ENCODE data around the gene IL15. TPM values are rescaled to one million over a fixed set of nuclear protein-coding genes. Genes with fewer than 3 reads are reported as not detected.

IL15 gene
- total RNA-seq, 1 donor from 2014 or later, result 2.2 TPM

DNA sequence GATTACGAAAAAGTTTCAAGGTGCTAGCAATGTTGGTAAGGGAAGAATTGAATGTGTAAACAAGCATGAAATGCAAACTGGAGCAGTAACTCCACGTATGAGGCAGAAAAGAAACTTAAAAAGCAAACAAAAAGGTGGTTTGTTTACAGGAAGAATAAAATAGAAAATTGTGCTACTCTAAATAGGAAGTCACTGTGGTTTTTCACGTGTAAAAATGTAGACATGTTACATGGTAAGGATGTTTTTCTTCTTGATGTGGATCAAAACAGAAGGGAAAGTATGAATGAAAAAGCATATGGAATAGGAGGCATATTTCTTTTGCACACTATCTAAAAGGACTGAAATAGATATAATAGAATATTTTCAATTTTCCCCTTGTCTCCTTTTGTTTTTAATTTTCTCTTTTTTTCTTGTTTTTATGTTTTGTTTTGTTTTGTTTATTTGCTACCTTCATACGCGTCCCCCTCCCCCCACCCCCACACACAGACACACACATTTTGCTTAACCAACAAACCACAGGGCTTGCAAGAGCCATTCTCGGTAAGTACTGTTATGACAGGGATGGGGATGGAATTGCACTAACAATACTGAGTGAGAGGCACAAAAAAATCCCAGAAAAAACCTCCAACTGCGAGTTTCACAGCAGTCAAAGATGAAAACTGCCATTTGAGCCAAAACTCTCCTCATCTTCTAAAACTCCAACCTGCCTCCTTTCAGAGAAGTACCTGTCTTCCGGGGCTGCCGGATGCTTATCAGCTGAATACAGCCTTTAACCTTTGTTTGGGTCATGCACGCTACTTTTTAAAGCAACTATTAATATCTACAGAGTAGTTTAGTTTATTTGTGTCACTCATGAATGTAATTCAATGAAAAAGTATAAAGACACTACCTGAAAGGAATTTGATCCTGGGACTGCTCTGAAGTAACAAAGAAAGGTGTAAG lies 135.8 kb downstream of the IL15 start:
- Histone ChIP-seq H3K4me1 (no peaks in the 10 kb centered on the region), H3K36me3 (no peaks in the 10 kb centered on the region), H3K9me3 (replicated peaks) (no peaks in the 10 kb centered on the region), H3K27ac (replicated peaks) (no peak overlapping the region), H3K4me3 (no peak overlapping the region), H3K27me3 (ENCODE audit: low read depth) (no peaks in the 10 kb centered on the region)
- intact Hi-C loops (cut with micrococcal nuclease), result no loop called here
- DNase-seq, result no peak
- TF ChIP-seq, protein P1, sequence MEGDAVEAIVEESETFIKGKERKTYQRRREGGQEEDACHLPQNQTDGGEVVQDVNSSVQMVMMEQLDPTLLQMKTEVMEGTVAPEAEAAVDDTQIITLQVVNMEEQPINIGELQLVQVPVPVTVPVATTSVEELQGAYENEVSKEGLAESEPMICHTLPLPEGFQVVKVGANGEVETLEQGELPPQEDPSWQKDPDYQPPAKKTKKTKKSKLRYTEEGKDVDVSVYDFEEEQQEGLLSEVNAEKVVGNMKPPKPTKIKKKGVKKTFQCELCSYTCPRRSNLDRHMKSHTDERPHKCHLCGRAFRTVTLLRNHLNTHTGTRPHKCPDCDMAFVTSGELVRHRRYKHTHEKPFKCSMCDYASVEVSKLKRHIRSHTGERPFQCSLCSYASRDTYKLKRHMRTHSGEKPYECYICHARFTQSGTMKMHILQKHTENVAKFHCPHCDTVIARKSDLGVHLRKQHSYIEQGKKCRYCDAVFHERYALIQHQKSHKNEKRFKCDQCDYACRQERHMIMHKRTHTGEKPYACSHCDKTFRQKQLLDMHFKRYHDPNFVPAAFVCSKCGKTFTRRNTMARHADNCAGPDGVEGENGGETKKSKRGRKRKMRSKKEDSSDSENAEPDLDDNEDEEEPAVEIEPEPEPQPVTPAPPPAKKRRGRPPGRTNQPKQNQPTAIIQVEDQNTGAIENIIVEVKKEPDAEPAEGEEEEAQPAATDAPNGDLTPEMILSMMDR (IDR thresholded peaks at IDR 0.05; ENCODE audit: borderline replicate concordance), result no peak

DNA sequence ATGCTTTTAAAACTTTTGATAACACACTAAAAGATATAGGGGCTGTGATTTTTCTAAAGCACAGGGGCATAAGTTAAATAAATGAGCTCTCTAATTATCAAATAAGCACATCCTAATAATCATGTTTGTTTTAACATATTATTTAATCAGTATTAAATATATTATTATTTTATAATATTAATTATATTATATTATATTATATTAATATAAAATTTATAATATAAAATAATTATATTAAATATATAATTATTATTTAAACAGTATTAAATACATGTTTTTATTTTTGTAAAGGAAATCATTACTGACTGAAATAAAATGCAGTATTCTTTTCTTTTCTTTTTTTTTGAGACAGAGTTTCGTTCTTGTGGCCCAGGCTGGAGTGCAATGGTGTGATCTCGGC lies 136.5 kb downstream of the IL15 start:
- Histone ChIP-seq H3K9me3 (replicated peaks) (no peaks in the 10 kb centered on the region), H3K36me3 (no peaks in the 10 kb centered on the region), H3K4me1 (no peaks in the 10 kb centered on the region), H3K4me3 (no peak overlapping the region), H3K27me3 (ENCODE audit: low read depth) (no peaks in the 10 kb centered on the region), H3K27ac (replicated peaks) (no peak overlapping the region)
- intact Hi-C loops (cut with micrococcal nuclease), result no loop called here
- no peak for DNase-seq
- TF ChIP-seq, protein P1 (IDR thresholded peaks at IDR 0.05; ENCODE audit: borderline replicate concordance), result no peak

DNA sequence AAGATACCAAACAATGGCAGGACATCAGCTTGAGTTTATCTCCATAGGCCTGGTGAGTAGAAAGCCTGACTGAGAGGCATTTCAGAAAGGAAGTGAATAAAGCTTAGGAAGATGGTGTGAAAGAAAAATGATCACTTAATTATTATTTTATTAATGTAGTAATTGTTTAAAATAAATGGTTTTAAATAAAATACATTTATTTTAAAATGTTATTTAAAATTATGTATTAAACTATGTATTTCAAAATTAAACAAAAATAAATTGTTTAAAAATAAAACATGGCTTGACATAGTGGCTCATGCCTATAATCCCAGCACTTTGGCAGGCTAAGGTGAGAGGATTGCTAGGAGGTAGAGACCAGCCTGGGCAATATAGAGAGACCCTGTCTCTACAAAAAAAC lies 145.8 kb downstream of the IL15 start:
- no peaks in the 10 kb centered on the region for H3K9me3 ChIP-seq (replicated peaks)
- intact Hi-C loops (cut with micrococcal nuclease), result no loop called here
- no peaks in the 10 kb centered on the region for H3K4me1 ChIP-seq
- DNase-seq, result no peak
- no peaks in the 10 kb centered on the region for H3K36me3 ChIP-seq
- no peak overlapping the region for H3K27ac ChIP-seq (replicated peaks)
- H3K4me3 ChIP-seq, result no peak overlapping the region
- TF ChIP-seq, protein P1 (IDR thresholded peaks at IDR 0.05; ENCODE audit: borderline replicate concordance), result no peak
- no peaks in the 10 kb centered on the region for H3K27me3 ChIP-seq (ENCODE audit: low read depth)

Data from left ventricle myocardium inferior (tissue), 1 donor.